GM23338 (cell line): Measurements from ENCODE around the gene AGBL4. TPM values are rescaled to one million over a fixed set of nuclear protein-coding genes. Genes with fewer than 3 reads are reported as not detected.

ENCODE experiments used
- ATAC-seq: fragments of 200-7000 bp; cut with Tn5 transposase; 3 replicates; pipeline ENCODE4 v1.9.1; 2020
- DNase-seq: peaks from one replicate; pipeline ENCODE4 v3.0.0-alpha.2; 2015; ENCODE audit warnings: low spot score
- H2AFZ ChIP-seq: fragments of 200-600 bp; sonication (generic); 2 replicates; pipeline ENCODE4 v1.8.0; 2016; ENCODE audit warnings: antibody characterized with exemption, mild to moderate bottlenecking, moderate library complexity
- H3F3A ChIP-seq: fragments of 200-600 bp; sonication (generic); replicated peaks from 2 replicates; pipeline ENCODE4 v1.8.0; 2017; ENCODE audit warnings: antibody characterized with exemption, mixed run types, low read depth
- H3K27ac ChIP-seq: fragments of 200-600 bp; sonication (generic); 2 replicates; pipeline ENCODE4 v1.6.1; 2016; ENCODE audit warnings: low read depth
- H3K27me3 ChIP-seq: fragments of 200-600 bp; sonication (generic); 2 replicates; pipeline ENCODE4 v1.8.0; 2016; ENCODE audit warnings: mild to moderate bottlenecking, mixed run types, moderate library complexity; ENCODE audit not compliant: insufficient read depth
- H3K36me3 ChIP-seq: fragments of 200-600 bp; sonication (generic); 2 replicates; pipeline ENCODE4 v1.8.0; 2016; ENCODE audit warnings: mild to moderate bottlenecking; ENCODE audit not compliant: insufficient read depth
- H3K4me1 ChIP-seq: fragments of 200-600 bp; sonication (generic); 2 replicates; pipeline ENCODE4 v1.8.0; 2016; ENCODE audit warnings: mild to moderate bottlenecking, moderate library complexity; ENCODE audit not compliant: insufficient read depth
- H3K4me2 ChIP-seq: fragments of 200-600 bp; sonication (generic); 2 replicates; pipeline ENCODE4 v1.7.1; 2017; ENCODE audit warnings: mixed run types
- H3K4me3 ChIP-seq: fragments of 200-600 bp; sonication (generic); 2 replicates; pipeline ENCODE4 v1.6.1; 2016; ENCODE audit warnings: mixed run types
- H3K79me2 ChIP-seq: fragments of 200-600 bp; sonication (generic); replicated peaks from 2 replicates; pipeline ENCODE4 v1.8.0; 2017; ENCODE audit warnings: mild to moderate bottlenecking; ENCODE audit not compliant: insufficient read depth
- H3K9me2 ChIP-seq: fragments of 200-600 bp; sonication (generic); 2 replicates; pipeline ENCODE4 v1.8.0; 2017; ENCODE audit not compliant: insufficient read depth
- H4K20me1 ChIP-seq: fragments of 200-600 bp; sonication (generic); replicated peaks from 2 replicates; pipeline ENCODE4 v1.8.0; 2017; ENCODE audit warnings: mild to moderate bottlenecking; ENCODE audit not compliant: insufficient read depth
- H3K27ac Mint-ChIP-seq: 2 replicates; pipeline ENCODE4 v1.8.0; 2020; ENCODE audit warnings: inconsistent platforms, mild to moderate bottlenecking, moderate library complexity, mixed read lengths
- H3K27me3 Mint-ChIP-seq: 3 replicates; pipeline ENCODE4 v1.8.0; 2022; ENCODE audit warnings: low read depth, mild to moderate bottlenecking, moderate library complexity, mixed read lengths, inconsistent platforms; ENCODE audit not compliant: insufficient read depth, poor library complexity
- H3K36me3 Mint-ChIP-seq: 3 replicates; pipeline ENCODE4 v1.8.0; 2021; ENCODE audit warnings: low read depth, mild to moderate bottlenecking, inconsistent platforms, moderate library complexity, mixed read lengths
- H3K4me1 Mint-ChIP-seq: 3 replicates; pipeline ENCODE4 v1.8.0; 2020; ENCODE audit warnings: mild to moderate bottlenecking, inconsistent platforms, mixed read lengths
- H3K4me3 Mint-ChIP-seq: 3 replicates; pipeline ENCODE4 v1.8.0; 2021; ENCODE audit warnings: moderate library complexity, mild to moderate bottlenecking, inconsistent platforms, mixed read lengths
- H3K9me3 Mint-ChIP-seq: 3 replicates; pipeline ENCODE4 v1.8.0; 2020; ENCODE audit warnings: moderate library complexity, mild to moderate bottlenecking, inconsistent platforms, mixed read lengths
- CREB1 ChIP-seq: fragments of 250-450 bp; sonication (Bioruptor Pico); IDR thresholded peaks from 2 replicates; pipeline ENCODE4 v1.5.0; 2020; ENCODE audit warnings: low read depth, mild to moderate bottlenecking, moderate library complexity
- CTCF ChIP-seq, 2 experiments: fragments of 200-600 bp in 1 of 2; sonication (generic) in 1 of 2; conservative IDR thresholded peaks; 2 replicates each; pipeline versions ENCODE4 v1.5.1 to v1.6.1; 2016 to 2017; ENCODE audit warnings: antibody characterized with exemption in 2 of 2, low read depth in 2 of 2, mild to moderate bottlenecking in 2 of 2, moderate library complexity in 1 of 2
- EZH2 ChIP-seq: fragments of 200-600 bp; sonication (generic); IDR thresholded peaks from one replicate; pipeline ENCODE4 v1.8.0; 2017; ENCODE audit warnings: antibody characterized with exemption, mild to moderate bottlenecking, low read depth; ENCODE audit not compliant: unreplicated experiment
- EZH2phosphoT487 ChIP-seq: fragments of 200-600 bp; sonication (generic); IDR thresholded peaks from one replicate; pipeline ENCODE4 v1.8.1; 2018; ENCODE audit warnings: antibody characterized with exemption; ENCODE audit not compliant: unreplicated experiment
- JUNB ChIP-seq: IDR thresholded peaks from one replicate; pipeline ENCODE4 v1.6.1; 2016; ENCODE audit warnings: antibody characterized with exemption; ENCODE audit not compliant: unreplicated experiment
- NANOG ChIP-seq: IDR thresholded peaks from 2 replicates; pipeline ENCODE4 v1.6.1; 2016; ENCODE audit warnings: antibody characterized with exemption, borderline replicate concordance
- POLR2AphosphoS5 ChIP-seq: IDR thresholded peaks from 2 replicates; pipeline ENCODE4 v1.6.1; 2016; ENCODE audit warnings: antibody characterized with exemption, low read depth
- REST ChIP-seq: IDR thresholded peaks from one replicate; pipeline ENCODE4 v1.6.1; 2018; ENCODE audit warnings: antibody characterized with exemption; ENCODE audit not compliant: unreplicated experiment
- STAT1 ChIP-seq: IDR thresholded peaks from one replicate; pipeline ENCODE4 v1.6.1; 2016; ENCODE audit warnings: antibody characterized with exemption; ENCODE audit not compliant: unreplicated experiment
- ZNF114 ChIP-seq: fragments of 250-450 bp; sonication (Bioruptor Pico); IDR thresholded peaks from 2 replicates; pipeline ENCODE4 v1.5.0; 2020; ENCODE audit warnings: mild to moderate bottlenecking, moderate library complexity
- ZNF331 ChIP-seq: fragments of 250-450 bp; sonication (Bioruptor Pico); IDR thresholded peaks from 2 replicates; pipeline ENCODE4 v1.5.0; 2020; ENCODE audit warnings: low read depth, mild to moderate bottlenecking, moderate library complexity
- polyA plus RNA-seq: library from polyadenylated mRNA; unstranded; fragments of >200 nt; fragmentation: Nextera tagmentation; extraction: Ambion mirVana; gene quantifications from 2 replicates; pipeline ENCODE4 v1.2.1, GENCODE V29; 2016
- total RNA-seq: library from RNA; depleted of rRNA; stranded (reverse); fragments of >200 nt; shearing (Covaris generic); gene quantifications from 2 replicates; pipeline ENCODE4 v1.2.3, GENCODE V29; 2014

The AGBL4 gene
- total and polyA plus RNA-seq, 2 experiments from 2014 or later = 0.91 to 1.5 TPM

GRCh38 chr1:48717082-48717481, 1306.7 kb downstream of the AGBL4 start:
- no peak overlapping the region for H2AFZ ChIP-seq
- H3F3A ChIP-seq = no peaks in the 10 kb centered on the region
- Mint-ChIP-seq H3K27ac (no peak overlapping the region), H3K4me1 (no peaks in the 10 kb centered on the region; the same call in 2 of the 3 replicates), H3K9me3 (no peaks in the 10 kb centered on the region), H3K27me3 (peaks cover 9% of the 10 kb centered on the region), H3K4me3 (no peak overlapping the region), H3K36me3 (no peaks in the 10 kb centered on the region)
- H3K9me2 ChIP-seq = 0 out of 2 replicates have a peak, but pooled peaks cover 4% of the 10 kb centered on the region
- H3K27ac ChIP-seq = no peak overlapping the region
- H3K4me3 ChIP-seq = no peak overlapping the region
- H3K4me1 ChIP-seq = no peaks in the 10 kb centered on the region
- H3K36me3 ChIP-seq = no peaks in the 10 kb centered on the region
- TF ChIP-seq POLR2AphosphoS5 = no peak
- no peak for TF ChIP-seq STAT1
- TF ChIP-seq ZNF331 (CRISPR knock-in tag) = no peak
- TF ChIP-seq JUNB = no peak
- no peak for TF ChIP-seq ZNF114 (CRISPR knock-in tag)
- TF ChIP-seq REST = no peak
- no peak for TF ChIP-seq CTCF (conservative IDR thresholded peaks at IDR 0.05; ENCODE audit: low read depth in 2 of 2)
- no peak for TF ChIP-seq CREB1
- no peak for TF ChIP-seq EZH2phosphoT487
- ATAC-seq (no peak), DNase-seq (no peak)
- no peaks in the 10 kb centered on the region for H3K27me3 ChIP-seq
- no peaks in the 10 kb centered on the region for H4K20me1 ChIP-seq
- H3K79me2 ChIP-seq = no peaks in the 10 kb centered on the region
- no peak overlapping the region for H3K4me2 ChIP-seq

- peaks cover 11% of the 10 kb centered on the region for H3K27me3 Mint-ChIP-seq
- Histone ChIP-seq H4K20me1 (no peaks in the 10 kb centered on the region), H3K27ac (no peak overlapping the region), H3K4me2 (no peak overlapping the region), H3K36me3 (no peaks in the 10 kb centered on the region), H3K4me3 (no peak overlapping the region), H3F3A (no peaks in the 10 kb centered on the region), H3K4me1 (no peaks in the 10 kb centered on the region), H2AFZ (no peak overlapping the region), H3K79me2 (no peaks in the 10 kb centered on the region), H3K9me2 (0 out of 2 replicates have a peak, but pooled peaks cover 4% of the 10 kb centered on the region), H3K27me3 (no peaks in the 10 kb centered on the region)
- H3K27ac Mint-ChIP-seq = no peak overlapping the region
- no peaks in the 10 kb centered on the region for H3K36me3 Mint-ChIP-seq
- ATAC-seq (no peak), DNase-seq (no peak)
- H3K4me3 Mint-ChIP-seq = no peak overlapping the region
- peaks cover 3% of the 10 kb centered on the region for H3K4me1 Mint-ChIP-seq
- no peaks in the 10 kb centered on the region for H3K9me3 Mint-ChIP-seq
- no peak for TF ChIP-seq ZNF114 (CRISPR knock-in tag)
- TF ChIP-seq CTCF (conservative IDR thresholded peaks at IDR 0.05; ENCODE audit: low read depth in 2 of 2) = no peak
- no peak for TF ChIP-seq POLR2AphosphoS5
- TF ChIP-seq JUNB = no peak
- no peak for TF ChIP-seq REST
- no peak for TF ChIP-seq EZH2
- TF ChIP-seq CREB1 = no peak
- TF ChIP-seq NANOG = no peak
Measured at GRCh38 chr1:48715921-48716320, 1307.8 kb downstream of the AGBL4 start.
